ENCODE measurements around the gene AP2M1.

AP2M1 gene

DNA sequence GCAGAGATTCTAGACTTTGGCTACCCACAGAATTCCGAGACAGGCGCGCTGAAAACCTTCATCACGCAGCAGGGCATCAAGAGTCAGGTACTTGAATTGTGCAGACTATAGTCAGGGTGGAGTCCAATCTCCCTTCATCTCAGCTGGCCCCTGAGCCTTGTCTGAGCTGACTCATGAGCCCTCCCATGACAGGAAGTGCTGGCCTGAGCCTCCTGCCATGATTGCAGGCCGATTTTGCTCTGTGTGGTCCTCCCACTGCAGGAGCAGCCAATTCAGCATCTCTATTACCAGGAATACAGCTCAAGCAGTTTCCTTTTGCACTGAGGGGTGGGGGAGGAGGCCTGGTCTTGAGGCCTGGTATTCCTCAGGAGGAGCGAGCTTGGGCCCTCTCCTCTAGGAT is 5.5 kb downstream of the AP2M1 start:
- DNase-seq (ENCODE audit: low read depth in 2 of 2), result no peak

DNA sequence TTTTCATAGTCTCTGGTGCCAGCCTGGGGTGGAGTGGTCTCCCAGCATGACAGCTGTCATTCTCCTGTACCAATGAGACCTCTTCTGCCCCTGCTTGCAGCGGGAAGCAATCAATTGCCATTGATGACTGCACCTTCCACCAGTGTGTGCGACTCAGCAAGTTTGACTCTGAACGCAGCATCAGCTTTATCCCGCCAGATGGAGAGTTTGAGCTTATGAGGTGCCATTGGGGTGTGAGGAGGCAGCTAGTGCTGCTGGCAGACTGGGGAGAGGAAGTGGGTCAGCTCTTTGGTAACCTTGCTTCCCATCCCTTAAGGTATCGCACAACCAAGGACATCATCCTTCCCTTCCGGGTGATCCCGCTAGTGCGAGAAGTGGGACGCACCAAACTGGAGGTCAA is 6.9 kb downstream of the AP2M1 start:
- no peak for DNase-seq (ENCODE audit: low read depth in 2 of 2)

DNA sequence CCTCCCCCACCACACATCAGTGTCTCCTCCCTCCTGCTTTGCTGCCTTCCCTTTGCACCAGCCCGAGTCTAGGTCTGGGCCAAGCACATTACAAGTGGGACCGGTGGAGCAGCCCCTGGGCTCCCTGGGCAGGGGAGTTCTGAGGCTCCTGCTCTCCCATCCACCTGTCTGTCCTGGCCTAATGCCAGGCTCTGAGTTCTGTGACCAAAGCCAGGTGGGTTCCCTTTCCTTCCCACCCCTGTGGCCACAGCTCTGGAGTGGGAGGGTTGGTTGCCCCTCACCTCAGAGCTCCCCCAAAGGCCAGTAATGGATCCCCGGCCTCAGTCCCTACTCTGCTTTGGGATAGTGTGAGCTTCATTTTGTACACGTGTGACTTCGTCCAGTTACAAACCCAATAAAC is 9.0 kb downstream of the AP2M1 start:
- DNase-seq (ENCODE audit: low read depth in 2 of 2), result no peak

DNA sequence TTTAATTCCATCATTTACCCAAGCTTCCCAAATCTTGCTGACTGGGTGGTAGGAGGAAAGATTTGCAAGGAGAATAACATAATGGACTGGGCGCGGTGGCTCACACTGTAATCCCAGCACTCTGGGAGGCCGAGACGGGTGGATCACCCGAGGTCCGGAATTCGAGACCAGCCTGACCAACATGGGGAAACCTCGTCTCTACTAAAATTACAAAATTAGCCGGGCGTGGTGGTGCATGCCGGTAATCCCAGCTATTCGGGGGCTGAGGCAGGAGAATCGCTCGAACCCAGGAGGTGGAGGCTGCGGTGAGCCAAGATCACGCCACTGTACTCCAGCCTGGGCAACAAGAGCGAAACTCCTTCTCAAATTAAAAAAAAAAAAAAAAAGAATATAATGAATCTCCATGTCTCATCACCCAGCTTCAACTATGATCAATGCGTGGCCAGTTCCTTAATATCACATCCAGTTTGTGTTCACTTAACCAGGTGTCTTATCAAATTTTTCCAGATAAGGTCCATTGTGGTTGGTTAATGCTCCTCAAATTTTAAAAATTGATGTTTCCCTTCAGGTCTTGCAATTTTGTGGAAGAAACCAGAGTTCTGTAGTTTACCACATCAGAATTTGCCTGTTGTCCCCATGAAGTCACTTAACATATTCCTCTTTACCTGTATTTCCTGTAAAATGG is 10.0 kb downstream of the AP2M1 start:
- no peak for DNase-seq (ENCODE audit: low read depth in 2 of 2)

DNA sequence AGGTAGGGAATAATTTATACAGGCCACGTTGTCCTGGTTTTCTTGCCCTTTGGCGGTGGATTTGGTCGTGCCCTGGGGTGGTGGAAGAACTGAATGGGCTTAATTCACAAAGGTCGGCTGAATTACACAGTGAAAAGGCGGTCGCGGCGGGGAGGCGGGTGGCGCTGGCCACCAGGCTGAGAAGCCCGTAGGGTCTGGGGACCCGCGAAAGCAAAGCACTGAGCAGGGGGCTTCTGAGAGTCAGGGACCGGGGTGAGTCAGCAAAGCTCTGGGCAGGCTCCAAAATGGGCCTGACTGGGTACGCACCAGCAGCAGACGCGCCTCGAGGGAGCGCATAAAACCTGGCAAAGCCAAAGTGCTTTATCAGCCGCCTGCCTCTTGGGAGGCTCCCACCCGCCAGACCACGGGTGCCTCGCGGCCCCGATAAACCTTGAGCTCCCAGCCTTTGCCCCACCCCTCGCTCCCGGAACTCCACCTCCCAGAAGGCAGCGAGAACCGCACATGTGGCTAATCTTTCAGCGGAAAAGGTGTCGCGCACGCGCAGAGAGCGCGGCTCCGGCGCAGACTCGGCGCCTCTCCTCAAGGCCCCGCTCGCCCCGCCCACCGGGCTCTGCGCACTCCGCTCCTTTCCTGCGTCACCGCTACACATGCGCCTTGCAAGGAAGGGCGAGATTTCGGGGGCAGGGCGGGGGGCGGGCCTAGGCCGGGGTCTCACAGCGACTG is 11.0 kb downstream of the AP2M1 start:
- DNase-seq (ENCODE audit: low read depth in 2 of 2), result peak; percentile 98

DNA sequence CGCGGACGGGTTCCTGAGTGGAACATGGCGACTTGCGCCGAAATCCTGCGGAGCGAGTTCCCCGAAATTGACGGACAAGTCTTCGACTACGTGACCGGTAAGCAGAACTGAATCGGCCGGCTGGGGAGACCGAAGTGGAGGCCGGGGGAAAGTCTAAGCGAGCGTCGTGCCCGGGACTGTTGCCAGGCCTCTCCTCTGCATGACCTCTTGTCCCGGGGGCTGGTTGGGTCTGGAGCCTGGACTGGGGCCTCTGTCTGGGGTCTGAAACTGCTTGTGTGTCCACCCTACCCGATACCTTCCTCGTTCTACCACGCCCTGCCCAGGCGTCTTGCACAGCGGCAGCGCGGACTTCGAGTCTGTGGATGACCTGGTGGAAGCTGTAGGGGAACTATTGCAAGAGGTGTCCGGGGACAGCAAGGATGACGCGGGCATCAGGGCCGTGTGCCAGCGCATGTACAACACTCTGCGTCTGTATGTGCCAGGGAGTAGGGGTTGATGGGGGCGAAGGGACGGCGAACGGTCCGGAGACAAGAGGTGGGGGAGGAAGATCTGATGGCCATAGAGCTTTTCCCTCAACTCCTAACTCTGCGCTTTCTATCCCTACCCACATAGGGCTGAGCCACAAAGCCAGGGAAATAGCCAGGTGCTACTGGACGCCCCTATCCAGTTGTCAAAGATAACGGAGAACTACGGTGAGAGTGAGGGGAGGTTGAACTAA is 11.7 kb downstream of the AP2M1 start, which contains the start of gene ABCF3:
Gene ABCF3, plus strand, starts transcription at position 16 of the 718 bp plus-strand sequence. Its CDS starts 9 bp downstream, at position 25.
- no peak for DNase-seq (ENCODE audit: low read depth in 2 of 2)

DNA sequence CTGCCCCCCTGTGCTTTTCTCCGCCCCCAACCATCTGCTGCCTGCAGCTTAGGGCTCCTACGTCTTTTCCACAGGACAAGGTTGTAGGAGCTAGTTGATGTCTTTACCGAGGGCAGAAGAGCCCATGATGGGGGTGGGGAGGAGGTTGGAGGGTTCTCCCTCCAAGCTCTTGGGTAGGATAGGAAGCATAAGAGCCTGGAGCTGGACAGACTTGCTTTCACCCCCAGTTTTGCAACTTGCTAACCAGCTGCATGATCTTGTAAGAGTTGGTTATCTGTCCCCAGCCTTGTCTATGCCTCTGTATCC is 12.2 kb downstream of the AP2M1 start:
- no peak for DNase-seq (ENCODE audit: low read depth in 2 of 2)

DNA sequence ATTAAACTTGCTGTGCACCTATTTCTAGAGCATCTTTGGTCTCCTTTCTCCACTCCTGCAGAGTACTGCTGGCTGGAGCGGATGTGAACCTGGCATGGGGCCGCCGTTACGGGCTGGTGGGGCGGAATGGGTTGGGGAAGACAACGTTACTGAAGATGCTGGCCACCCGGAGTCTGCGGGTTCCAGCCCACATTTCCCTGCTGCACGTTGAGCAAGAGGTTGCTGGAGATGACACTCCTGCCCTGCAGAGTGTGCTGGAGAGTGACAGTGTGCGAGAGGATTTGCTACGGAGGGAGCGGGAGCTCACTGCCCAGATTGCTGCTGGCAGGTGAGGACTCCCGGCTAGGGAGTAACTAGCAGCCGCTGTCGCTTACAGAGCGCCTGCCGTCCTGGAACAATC is 13.4 kb downstream of the AP2M1 start:
- no peak for DNase-seq (ENCODE audit: low read depth in 2 of 2)

DNA sequence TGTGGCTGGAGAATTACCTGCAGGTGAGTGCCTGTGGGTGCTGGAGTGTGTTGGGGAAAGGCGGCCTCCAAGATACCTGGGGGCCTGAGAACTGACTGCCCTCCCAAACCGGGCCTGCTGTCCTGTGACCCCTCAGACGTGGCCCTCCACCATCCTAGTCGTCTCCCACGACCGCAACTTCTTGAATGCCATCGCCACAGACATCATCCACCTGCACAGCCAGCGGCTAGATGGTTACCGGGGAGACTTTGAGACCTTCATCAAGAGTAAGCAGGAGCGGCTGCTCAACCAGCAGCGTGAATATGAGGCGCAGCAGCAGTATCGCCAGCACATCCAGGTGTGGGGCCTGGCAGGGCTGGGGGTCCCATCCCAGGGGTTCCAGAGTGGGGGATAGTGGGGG is 14.8 kb downstream of the AP2M1 start:
- DNase-seq (ENCODE audit: low read depth in 2 of 2), result no peak

DNA sequence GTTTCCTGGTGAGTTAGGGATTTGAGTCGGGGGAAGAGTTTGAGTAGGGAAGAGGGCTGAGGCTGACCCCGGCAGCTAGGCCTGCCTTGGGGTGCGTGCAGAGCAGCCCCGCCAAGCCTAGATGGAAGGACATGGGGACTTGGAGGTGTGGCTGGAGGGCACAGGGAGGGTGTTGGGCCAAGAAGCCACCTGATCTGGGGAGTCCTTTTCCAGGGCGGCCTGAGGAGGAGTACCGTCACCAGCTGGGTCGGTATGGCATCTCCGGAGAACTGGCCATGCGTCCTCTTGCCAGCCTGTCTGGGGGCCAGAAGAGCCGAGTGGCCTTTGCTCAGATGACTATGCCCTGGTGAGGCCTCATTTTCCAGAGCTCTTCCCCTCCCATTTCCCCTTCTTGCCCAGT is 18.2 kb downstream of the AP2M1 start:
- no peak for DNase-seq (ENCODE audit: low read depth in 2 of 2)

DNA sequence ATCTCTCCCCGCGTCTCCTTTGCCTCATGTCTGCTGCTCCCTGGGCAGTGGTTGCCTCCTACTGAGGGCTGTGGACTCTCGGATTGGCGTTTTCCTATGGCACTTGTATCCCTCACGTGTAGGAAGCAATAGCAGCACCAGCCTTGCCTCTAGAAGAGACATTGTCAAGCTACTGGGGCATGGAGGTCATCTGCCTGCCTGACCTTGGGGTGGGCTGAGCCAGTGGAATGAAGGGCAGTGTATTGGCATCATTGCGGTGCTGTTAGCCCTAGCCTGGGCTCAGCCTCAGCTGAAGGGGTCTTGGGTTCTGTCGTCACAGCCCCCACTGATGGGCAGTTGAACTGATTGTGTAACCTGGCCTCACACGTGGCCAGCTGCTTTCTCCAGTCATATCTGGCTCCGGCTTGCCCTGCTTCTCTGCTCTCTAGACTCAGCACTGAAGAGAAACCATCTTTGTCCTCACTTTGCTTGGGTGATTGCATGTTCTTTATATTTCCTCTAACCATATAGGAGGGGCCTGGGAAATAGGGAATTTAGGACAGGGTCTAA is 19.4 kb downstream of the AP2M1 start:
- no peak for DNase-seq (ENCODE audit: low read depth in 2 of 2)

DNA sequence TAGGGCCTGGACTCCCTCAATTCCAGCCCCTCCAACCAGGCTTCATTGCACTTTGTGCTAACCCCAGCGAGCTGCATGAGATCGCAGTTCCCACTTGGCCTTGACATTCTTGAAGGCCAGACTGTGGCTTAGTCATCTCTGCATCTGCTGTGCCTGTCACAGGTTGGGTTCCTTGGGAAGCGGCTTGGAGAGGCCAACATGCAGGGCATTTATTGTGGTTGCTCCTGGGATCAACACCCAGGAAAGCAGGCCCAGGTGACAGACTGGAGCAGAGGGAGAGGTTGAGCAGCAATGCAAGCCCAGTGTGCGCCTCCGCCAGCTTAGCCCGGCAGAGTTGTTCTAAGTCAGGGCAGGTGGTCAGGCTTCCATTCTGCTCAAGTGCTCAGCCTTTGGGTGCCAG is 21.9 kb downstream of the AP2M1 start:
- DNase-seq (ENCODE audit: low read depth in 2 of 2), result no peak

DNA sequence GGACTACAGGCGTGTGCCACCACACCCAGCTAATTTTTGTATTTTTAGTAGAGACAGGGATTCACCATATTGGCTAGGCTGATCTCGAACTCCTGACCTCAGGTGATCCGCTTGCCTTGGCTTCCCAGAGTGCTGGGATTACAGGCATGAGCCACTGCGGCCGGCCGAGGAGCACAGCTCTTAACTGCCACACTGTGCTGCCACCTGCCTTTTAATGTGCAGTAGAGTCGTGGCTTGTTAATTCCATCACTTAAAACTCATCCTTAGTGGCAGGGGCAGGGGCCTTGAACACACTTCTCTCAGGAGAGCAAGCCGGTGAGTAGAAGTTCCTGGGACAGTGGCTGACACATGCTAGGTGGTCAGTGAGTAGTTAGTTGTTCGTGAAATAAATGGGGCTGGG is 23.9 kb downstream of the AP2M1 start:
- DNase-seq (ENCODE audit: low read depth in 2 of 2), result no peak

DNA sequence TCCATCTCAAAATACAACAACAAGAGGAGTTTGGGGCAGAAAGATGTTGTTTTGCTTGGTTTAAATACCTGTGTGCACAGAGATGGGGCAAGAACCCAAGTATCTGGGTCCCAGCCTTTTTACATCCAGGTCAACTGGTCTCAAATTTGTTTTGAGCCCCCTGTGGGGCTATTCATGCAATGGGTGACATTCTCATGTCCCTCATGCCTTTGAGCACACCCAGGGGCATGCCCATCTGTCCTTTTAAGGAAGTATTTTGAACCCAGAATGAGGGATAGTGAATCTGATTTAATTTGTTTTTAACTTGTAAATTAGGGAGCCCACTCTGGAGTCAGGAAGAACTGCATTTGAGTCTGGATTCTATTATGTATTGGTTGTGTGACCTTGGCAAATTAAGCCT is 26.2 kb downstream of the AP2M1 start:
- DNase-seq (ENCODE audit: low read depth in 2 of 2), result no peak

DNA sequence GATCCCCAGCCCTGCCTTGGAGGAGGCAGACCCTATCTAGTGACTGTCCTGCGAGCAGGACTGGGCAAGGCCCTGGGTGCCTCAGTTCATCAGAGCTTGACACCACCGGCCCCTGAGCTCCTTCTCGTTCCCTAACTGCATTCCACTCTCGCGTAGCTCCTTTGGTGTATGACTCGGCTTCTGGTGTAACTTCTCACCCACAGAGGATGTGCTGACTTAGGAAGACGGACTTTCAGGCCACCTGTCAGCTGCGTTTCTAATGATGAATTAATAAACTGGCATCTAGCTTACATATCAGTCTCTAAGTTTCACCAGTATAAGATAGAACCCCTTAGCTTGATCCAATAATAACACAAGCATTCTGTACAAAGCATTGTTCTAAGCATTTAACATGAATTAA is 28.9 kb downstream of the AP2M1 start:
- no peak for DNase-seq (ENCODE audit: low read depth in 2 of 2)

DNA sequence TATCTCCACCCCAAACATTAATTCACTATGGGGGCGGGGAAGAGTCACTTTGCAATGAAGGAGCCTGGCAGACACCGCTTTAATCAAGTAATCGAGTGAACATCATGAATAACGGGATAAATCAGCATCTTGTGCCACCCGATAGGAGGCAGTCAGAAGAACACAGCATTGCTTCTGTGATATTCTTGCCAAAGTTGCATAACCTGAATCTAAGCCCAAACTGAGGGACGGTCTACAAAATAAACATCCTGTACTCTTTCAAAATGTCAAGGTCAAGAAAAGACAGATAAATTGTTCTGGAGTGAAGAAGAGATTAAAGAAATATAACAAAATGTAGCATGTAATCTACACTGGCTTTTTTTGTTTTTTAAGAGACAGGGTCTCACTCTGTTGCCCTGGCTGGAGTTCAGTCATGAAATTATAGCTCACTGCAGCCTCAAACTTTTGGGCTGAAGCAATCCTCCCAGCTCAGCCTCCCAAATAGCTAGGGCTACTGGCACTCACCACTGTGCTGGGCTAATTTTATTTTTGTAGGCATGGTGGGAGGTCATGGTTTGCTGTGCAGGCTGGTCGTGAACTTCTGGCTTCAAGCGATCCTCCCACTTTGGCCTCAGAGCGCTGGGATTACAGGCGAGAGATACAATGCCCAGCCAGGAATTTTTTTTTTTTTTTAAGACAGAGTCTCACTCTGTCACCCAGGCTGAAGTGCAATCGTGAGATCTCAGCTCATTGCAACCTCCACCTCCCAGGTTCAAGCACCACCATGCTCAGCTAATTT is 34.7 kb downstream of the AP2M1 start:
- no peak for DNase-seq (ENCODE audit: low read depth in 2 of 2)

DNA sequence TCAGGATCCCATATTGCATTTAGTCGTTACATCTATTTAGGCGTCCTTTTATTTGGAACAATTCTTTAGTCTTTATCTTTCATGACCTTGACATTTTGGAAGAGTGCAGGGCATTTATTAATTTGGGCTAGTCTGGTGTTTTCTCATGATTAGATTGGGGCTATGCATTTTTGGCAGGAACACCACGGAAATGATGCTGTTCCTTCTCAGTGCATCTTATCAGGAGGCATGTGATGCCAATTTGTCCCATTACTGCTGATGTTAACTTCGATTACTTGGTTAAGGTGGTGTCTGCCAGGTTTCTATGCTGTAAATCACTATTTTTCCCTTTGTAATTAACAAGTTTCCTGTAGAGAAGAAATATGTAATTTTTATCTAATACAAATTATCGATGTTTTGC is 36.6 kb downstream of the AP2M1 start:
- no peak for DNase-seq (ENCODE audit: low read depth in 2 of 2)

DNA sequence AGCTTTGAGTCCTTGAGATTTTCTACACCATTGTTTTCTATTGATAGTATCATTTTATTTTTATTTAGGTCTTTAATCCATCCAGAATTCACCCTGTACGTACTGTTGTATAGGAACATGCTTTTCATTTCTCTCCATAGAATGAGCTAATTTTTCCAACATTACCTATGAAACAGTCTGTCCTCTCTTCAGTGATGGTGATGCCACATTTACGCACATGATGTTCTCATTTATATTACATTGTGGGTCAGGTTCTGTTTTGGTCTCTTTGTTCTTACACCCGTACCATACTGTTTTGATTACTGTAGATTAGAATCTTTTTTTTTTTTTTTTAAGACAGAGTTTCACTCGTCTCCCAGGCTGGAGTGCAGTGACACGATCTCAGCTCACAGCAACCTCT is 37.1 kb downstream of the AP2M1 start:
- no peak for DNase-seq (ENCODE audit: low read depth in 2 of 2)

DNA sequence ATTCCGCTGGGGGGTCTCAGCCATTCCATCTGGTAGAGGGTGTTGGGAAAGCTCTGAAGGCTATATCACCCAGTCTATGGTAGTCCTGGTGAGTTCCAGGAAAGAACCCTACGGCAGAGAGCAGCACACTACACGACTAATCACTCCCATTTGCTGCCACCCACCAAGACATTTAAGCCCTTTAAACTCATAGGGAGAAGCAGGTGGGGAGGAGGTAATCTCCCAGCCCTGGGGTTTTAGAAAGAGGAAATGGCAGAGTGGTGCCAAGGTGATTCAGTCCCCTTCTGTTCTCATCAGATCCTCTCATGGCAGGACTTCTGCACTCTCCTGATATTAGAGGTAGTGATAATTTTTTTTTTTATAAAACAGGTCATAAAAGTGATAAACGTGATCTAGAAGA is 44.2 kb downstream of the AP2M1 start:
- DNase-seq (ENCODE audit: low read depth in 2 of 2), result no peak

DNA sequence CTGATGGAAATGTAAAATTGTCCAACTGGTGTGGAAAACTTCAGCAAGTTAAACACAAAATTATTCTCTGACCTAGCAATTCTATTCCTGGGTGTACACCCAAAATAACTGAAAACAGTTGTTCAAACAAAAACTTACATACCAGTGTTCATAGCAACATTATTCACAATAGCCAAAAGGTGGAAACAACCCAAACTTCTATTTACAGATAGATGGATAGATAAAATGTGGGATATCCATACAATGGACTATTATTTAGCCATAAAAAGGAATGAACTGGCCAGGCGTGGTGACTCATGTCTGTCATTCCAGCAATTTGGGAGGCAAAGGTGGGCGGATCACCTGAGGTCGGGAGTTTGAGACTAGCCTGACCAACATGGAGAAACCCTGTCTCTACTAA is 47.9 kb downstream of the AP2M1 start:
- no peak for DNase-seq (ENCODE audit: low read depth in 2 of 2)

DNA sequence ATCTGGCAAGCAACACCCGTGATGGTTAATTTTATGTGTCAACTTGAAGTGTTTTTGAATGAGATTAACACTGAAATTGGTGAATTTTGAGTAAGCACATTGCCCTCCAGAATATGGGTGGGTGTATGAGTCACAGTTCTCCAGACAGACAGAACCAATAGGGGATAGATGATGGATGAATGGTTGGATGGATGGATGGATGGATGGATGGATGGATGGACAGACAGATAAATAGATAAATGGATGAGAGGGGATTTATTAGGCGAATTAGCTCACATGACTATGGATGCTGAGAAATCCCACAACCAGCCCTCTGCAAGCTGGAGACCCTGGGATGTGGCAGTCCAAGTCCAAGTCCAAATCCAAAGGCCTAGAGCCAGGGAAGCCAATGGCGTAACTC is 49.3 kb downstream of the AP2M1 start:
- no peak for DNase-seq (ENCODE audit: low read depth in 2 of 2)

DNA sequence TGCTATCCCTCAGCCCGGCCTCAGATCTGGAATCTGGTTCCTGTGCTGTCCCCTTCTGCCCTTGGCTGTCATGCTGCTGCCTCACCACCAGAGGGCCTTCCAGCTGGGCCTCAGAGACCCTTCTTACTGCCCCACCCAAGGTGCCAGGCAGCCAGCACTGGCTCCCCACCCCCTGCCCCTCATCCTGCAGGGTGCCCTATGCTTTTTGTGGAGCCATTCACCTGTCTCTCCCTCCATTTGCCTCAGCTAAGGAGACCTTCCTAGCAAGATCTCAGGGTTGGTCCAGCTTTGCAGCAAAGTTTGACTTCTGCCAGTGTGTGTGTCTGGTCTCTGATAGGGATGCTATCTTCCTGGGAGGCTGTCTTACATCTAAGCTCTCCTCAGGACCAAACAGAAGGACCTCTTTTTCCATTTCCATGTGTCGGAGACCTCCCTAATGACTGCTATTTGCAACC is 52.9 kb downstream of the AP2M1 start:
- peak; percentile 17 to 44 for DNase-seq (ENCODE audit: low read depth in 2 of 2)

Measured in stimulated activated CD4-positive, alpha-beta T cell treated with anti-CD3 and anti-CD28 coated beads, Interleukin-12 subunit alpha, Interleukin-12 subunit beta, amount 100 ng/mL, for 24 hours (primary cell).